Neutrophil (primary cell): Measurements from ENCODE around the gene ANTXR1.

Experiments used
- H3K27ac ChIP-seq: fragments of 200-600 bp; sonication (generic); 2 replicates; pipeline ENCODE4 v1.5.1; 2016; ENCODE audit warnings: mild to moderate bottlenecking, moderate library complexity
- H3K27me3 ChIP-seq: fragments of 200-600 bp; sonication (generic); 2 replicates; pipeline ENCODE4 v1.6.0; 2016; ENCODE audit warnings: mild to moderate bottlenecking
- H3K36me3 ChIP-seq: fragments of 200-600 bp; sonication (generic); 2 replicates; pipeline ENCODE4 v1.5.1; 2017
- H3K4me1 ChIP-seq, 2 experiments: fragments of 200-600 bp in 1 of 2; sonication (generic) in 1 of 2; 1 replicate in 1 of 2; 2 replicates in 1 of 2; pipeline versions ENCODE4 v1.5.1 to v1.6.1; 2013 to 2016; ENCODE audit warnings: low read depth in 1 of 2, low read length in 1 of 2, mild to moderate bottlenecking in 1 of 2, moderate library complexity in 1 of 2; ENCODE audit not compliant: control insufficient read depth in 1 of 2, insufficient read depth in 1 of 2
- H3K4me3 ChIP-seq, 2 experiments: fragments of 200-600 bp in 1 of 2; sonication (generic) in 1 of 2; 1 replicate in 1 of 2; 2 replicates in 1 of 2; pipeline ENCODE4 v1.5.1; 2013 to 2016; ENCODE audit warnings: low read depth in 1 of 2, low read length in 1 of 2, mild to moderate bottlenecking in 1 of 2, moderate library complexity in 1 of 2
- H3K9me3 ChIP-seq: fragments of 200-600 bp; sonication (generic); 2 replicates; pipeline ENCODE4 v1.5.1; 2016
- TF ChIP-seq, protein P1 (sequence below): fragments of 200-600 bp; sonication (generic); IDR thresholded peaks from 2 replicates; pipeline ENCODE4 v1.5.1; 2016; ENCODE audit warnings: antibody characterized with exemption

Gene ANTXR1

DNA sequence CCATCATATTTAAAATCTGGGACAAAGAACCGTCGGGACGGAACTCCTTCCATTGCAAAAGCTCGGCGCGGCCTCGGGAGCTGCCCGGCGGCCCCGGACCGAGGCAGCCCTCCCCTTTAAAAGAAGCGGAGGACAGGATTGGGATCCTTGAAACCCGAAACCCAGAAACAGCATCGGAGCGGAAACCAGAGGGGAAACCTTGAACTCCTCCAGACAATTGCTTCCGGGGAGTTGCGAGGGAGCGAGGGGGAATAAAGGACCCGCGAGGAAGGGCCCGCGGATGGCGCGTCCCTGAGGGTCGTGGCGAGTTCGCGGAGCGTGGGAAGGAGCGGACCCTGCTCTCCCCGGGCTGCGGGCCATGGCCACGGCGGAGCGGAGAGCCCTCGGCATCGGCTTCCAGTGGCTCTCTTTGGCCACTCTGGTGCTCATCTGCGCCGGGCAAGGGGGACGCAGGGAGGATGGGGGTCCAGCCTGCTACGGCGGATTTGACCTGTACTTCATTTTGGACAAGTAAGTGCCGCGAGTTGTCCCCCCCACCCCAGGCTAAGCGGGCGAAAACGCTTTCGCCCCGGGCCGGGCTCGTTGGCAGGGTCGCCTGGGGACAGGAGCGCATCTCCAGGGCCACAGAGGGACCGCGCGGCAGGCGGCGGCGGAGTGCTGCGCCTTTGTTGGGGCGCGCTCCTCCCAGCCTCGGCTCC lies at the start of gene ANTXR1:
Gene ANTXR1, plus strand, starts transcription at position 38 of the 698 bp plus-strand sequence. Its CDS starts 321 bp downstream, at position 359.
- peak within 1 kb of the TSS; percentile 28 to 44 for H3K4me3 ChIP-seq
- no peaks in the 10 kb centered on the region for H3K36me3 ChIP-seq
- TF ChIP-seq, protein P1, sequence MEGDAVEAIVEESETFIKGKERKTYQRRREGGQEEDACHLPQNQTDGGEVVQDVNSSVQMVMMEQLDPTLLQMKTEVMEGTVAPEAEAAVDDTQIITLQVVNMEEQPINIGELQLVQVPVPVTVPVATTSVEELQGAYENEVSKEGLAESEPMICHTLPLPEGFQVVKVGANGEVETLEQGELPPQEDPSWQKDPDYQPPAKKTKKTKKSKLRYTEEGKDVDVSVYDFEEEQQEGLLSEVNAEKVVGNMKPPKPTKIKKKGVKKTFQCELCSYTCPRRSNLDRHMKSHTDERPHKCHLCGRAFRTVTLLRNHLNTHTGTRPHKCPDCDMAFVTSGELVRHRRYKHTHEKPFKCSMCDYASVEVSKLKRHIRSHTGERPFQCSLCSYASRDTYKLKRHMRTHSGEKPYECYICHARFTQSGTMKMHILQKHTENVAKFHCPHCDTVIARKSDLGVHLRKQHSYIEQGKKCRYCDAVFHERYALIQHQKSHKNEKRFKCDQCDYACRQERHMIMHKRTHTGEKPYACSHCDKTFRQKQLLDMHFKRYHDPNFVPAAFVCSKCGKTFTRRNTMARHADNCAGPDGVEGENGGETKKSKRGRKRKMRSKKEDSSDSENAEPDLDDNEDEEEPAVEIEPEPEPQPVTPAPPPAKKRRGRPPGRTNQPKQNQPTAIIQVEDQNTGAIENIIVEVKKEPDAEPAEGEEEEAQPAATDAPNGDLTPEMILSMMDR: no peak
- H3K27ac ChIP-seq: no peak within 1 kb of the TSS
- peaks cover 83% of the 10 kb centered on the region for H3K27me3 ChIP-seq
- no peaks in the 10 kb centered on the region for H3K9me3 ChIP-seq
- peaks cover 13 to 15% of the 10 kb centered on the region in 2 experiments for H3K4me1 ChIP-seq

DNA sequence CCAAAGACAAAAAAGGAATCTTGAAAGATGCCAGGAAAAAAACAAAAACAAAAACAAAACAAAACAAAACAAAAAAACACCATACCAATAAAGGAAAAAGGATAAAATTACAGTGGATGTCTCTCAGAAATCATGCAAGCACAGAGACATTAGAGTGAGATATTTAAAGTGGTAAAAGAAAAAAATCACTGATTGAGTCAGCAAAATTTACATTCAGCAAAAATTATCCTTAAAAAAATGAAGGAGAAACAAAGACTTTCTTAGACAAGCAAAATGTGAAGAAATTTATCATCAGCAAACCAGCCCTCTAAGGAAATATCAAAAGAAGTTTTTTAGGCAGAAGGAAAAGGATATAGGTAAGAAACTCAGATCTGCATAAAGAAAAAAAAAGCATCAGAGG lies 48.7 kb upstream of the ANTXR1 start:
- H3K4me1 ChIP-seq: no peaks in the 10 kb centered on the region
- H3K9me3 ChIP-seq: no peaks in the 10 kb centered on the region
- TF ChIP-seq, protein P1: no peak
- H3K4me3 ChIP-seq: no peak overlapping the region
- no peaks in the 10 kb centered on the region for H3K27me3 ChIP-seq
- no peaks in the 10 kb centered on the region for H3K36me3 ChIP-seq
- H3K27ac ChIP-seq: no peak overlapping the region

DNA sequence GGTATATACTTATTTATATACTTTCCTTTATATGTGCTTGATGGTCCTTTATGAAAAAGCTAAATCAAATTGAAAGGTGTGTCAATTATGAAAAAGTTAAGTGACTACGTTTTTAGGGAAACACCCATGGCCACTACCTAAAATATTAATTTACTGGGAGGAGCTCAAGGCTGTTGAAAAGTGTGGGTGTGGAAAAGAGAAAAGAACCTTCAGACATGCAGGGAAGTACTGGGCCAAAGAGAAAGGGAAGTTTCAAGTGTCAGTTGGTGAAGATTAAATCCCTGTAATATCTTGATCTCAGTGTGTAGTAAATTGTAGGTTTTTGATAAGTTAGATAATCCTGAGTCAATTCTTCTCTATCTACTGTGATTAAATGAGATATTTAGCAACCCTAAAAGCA lies 44.8 kb upstream of the ANTXR1 start:
- TF ChIP-seq, protein P1: no peak
- no peak overlapping the region for H3K27ac ChIP-seq
- H3K36me3 ChIP-seq: no peaks in the 10 kb centered on the region
- H3K9me3 ChIP-seq: no peaks in the 10 kb centered on the region
- H3K4me1 ChIP-seq: no peaks in the 10 kb centered on the region
- no peak overlapping the region for H3K4me3 ChIP-seq
- no peaks in the 10 kb centered on the region for H3K27me3 ChIP-seq

DNA sequence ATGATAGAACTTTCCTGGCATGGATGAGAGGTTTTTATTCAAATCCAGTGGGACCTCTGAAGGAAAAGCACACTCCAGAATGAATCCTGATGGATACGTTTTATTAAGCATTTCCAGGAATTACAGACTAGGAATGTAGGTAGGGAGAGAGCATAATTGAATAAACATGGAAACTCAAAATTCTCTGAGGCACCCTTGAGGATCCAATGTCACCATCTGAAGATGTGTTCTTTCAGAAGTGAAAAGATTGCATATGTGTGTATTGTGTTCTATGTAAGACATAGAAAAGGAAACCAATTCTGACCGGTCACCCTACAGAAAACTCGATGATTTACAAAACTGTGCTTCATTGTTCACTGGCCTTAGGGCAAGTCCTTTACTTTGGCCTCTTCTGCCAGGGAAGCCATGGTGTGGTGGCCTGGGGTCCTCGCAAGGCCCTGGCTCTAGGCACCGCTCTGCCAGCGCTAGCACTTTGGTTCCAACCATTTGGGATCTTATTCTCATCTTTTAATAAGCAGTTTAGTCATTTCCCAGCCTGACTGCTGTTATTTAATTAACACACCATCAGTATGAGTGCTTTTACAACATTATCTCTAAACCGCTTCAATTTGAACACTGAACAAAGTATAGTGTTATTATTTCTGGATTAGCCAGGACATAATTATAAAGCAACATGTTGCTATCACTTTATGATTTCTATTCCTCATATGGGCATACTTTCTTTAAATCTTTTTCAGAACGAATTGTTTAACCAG lies 43.1 kb upstream of the ANTXR1 start:
- H3K27ac ChIP-seq: no peak overlapping the region
- no peak overlapping the region for H3K4me3 ChIP-seq
- H3K4me1 ChIP-seq: no peaks in the 10 kb centered on the region
- H3K27me3 ChIP-seq: peaks cover 6% of the 10 kb centered on the region
- no peaks in the 10 kb centered on the region for H3K9me3 ChIP-seq
- TF ChIP-seq, protein P1: no peak
- no peaks in the 10 kb centered on the region for H3K36me3 ChIP-seq

DNA sequence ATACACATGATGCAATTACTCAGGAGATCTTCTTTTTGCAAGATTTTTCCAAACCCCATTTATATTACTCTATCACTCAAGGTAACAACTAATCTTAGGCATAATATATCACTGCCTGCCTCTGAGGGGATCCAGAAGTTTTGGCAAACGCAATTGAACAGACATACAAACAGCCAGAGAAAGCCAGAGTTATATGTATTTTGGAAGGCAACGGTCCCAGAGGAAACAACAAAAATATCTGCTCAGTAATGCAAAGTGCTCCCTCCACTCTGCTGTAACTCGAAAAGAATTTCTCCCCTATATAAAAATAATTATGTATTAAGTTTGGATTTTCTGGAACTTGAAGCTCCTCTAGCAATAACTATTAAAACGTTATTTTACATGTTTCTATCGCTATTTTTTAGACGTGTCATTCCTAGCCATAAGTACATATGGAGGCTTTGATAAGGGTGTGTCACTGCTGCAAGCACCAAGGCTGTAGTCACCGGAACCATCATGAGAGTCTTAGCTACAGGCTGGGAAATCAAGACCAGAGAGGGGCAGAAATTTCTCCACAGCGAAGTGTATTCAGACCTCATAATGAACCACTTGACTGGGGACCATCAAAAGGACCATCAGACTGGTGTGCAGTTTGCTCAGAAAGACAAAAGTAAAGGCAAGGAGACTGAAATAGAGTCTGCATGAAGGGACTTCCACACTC lies 42.3 kb upstream of the ANTXR1 start:
- TF ChIP-seq, protein P1: no peak

More for the DNA sequence above, 42.3 kb upstream of the ANTXR1 start:
- H3K27ac ChIP-seq: no peak overlapping the region
- no peaks in the 10 kb centered on the region for H3K9me3 ChIP-seq
- no peaks in the 10 kb centered on the region for H3K4me1 ChIP-seq
- peaks cover 14% of the 10 kb centered on the region for H3K27me3 ChIP-seq
- no peak overlapping the region for H3K4me3 ChIP-seq
- no peaks in the 10 kb centered on the region for H3K36me3 ChIP-seq
